DND-41 (cell line): ENCODE results near the gene EDAR.

Experiments used
- ATAC-seq: fragments of 200-7000 bp; cut with Tn5 transposase; 3 replicates; pipeline ENCODE4 v1.9.1; 2021; ENCODE audit warnings: low read depth; ENCODE audit not compliant: insufficient read depth
- DNase-seq: peaks from one replicate; pipeline ENCODE4 v3.0.0-alpha.2; 2020
- H2AFZ ChIP-seq: 2 replicates; pipeline ENCODE4 v1.6.0; 2012; ENCODE audit warnings: low read depth, low read length
- H3K27ac ChIP-seq: 2 replicates; pipeline ENCODE4 v1.5.1; 2012; ENCODE audit warnings: low read length, inconsistent platforms
- H3K27me3 ChIP-seq: fragments of 200-600 bp; sonication (generic); 2 replicates; pipeline ENCODE4 v1.6.0; 2012; ENCODE audit warnings: low read length, mild to moderate bottlenecking, inconsistent platforms; ENCODE audit not compliant: insufficient read depth, poor library complexity
- H3K36me3 ChIP-seq: 2 replicates; pipeline ENCODE4 v1.5.1; 2012; ENCODE audit warnings: low read length, inconsistent platforms; ENCODE audit not compliant: insufficient read depth
- H3K4me1 ChIP-seq: 2 replicates; pipeline ENCODE4 v1.5.1; 2012; ENCODE audit warnings: mild to moderate bottlenecking, low read length; ENCODE audit not compliant: insufficient read depth
- H3K4me2 ChIP-seq: 2 replicates; pipeline ENCODE4 v1.6.0; 2012; ENCODE audit warnings: mild to moderate bottlenecking, moderate library complexity, low read length, inconsistent platforms; ENCODE audit not compliant: insufficient read depth
- H3K4me3 ChIP-seq, 2 experiments: fragments of 200-600 bp in 1 of 2; shearing (Covaris generic) in 1 of 2; 2 replicates each; pipeline ENCODE4 v1.5.1; 2012 to 2016; ENCODE audit warnings: inconsistent platforms in 2 of 2, low read length in 2 of 2, mild to moderate bottlenecking in 2 of 2, low read depth in 1 of 2, moderate library complexity in 1 of 2
- H3K79me2 ChIP-seq: 2 replicates; pipeline ENCODE4 v1.6.0; 2012; ENCODE audit warnings: low read length, inconsistent platforms; ENCODE audit not compliant: insufficient read depth
- H3K9ac ChIP-seq: 2 replicates; pipeline ENCODE4 v1.6.0; 2012; ENCODE audit warnings: low read depth, mild to moderate bottlenecking, inconsistent platforms, low read length, moderate library complexity
- H3K9me3 ChIP-seq: 2 replicates; pipeline ENCODE4 v1.5.1; 2012; ENCODE audit warnings: low read length, moderate library complexity, mild to moderate bottlenecking, inconsistent platforms; ENCODE audit not compliant: insufficient read depth, severe bottlenecking
- H4K20me1 ChIP-seq: 2 replicates; pipeline ENCODE4 v1.6.0; 2012; ENCODE audit warnings: low read length; ENCODE audit not compliant: insufficient read depth
- CTCF ChIP-seq: IDR thresholded peaks from 2 replicates; pipeline ENCODE4 v1.5.1; 2012; ENCODE audit warnings: borderline replicate concordance, low read length, moderate library complexity, mild to moderate bottlenecking; ENCODE audit not compliant: poor library complexity, severe bottlenecking; ENCODE audit errors: extremely low read depth
- EZH2 ChIP-seq: IDR thresholded peaks from 3 replicates; pipeline ENCODE4 v1.6.1; 2012; ENCODE audit warnings: borderline replicate concordance, low read depth, mild to moderate bottlenecking, moderate library complexity, low read length, inconsistent platforms; ENCODE audit not compliant: severe bottlenecking

EDAR gene

GRCh38 chr2:109009920-109010610, 21.0 kb upstream of the EDAR start:
- TF ChIP-seq CTCF (no peak), EZH2 (no peak)

GRCh38 chr2:109006971-109007370, 18.0 kb upstream of the EDAR start:
- Histone ChIP-seq H3K27ac (no peak overlapping the region), H3K4me1 (no peaks in the 10 kb centered on the region), H3K4me2 (no peak overlapping the region), H3K9ac (no peak overlapping the region), H3K36me3 (no peaks in the 10 kb centered on the region), H2AFZ (no peak overlapping the region), H3K79me2 (no peaks in the 10 kb centered on the region), H3K9me3 (no peaks in the 10 kb centered on the region), H3K27me3 (no peaks in the 10 kb centered on the region), H4K20me1 (no peaks in the 10 kb centered on the region), H3K4me3 (no peak overlapping the region)
- TF ChIP-seq EZH2 = no peak
- TF ChIP-seq CTCF = no peak
- no peak for ATAC-seq
- no peak for DNase-seq

More at GRCh38 chr2:109009920-109010610, 21.0 kb upstream of the EDAR start:
- Histone ChIP-seq H3K9me3 (no peaks in the 10 kb centered on the region), H3K4me2 (no peak overlapping the region), H3K79me2 (no peaks in the 10 kb centered on the region), H3K27ac (no peak overlapping the region), H3K27me3 (no peaks in the 10 kb centered on the region), H3K4me1 (no peaks in the 10 kb centered on the region), H2AFZ (no peak overlapping the region), H3K36me3 (no peaks in the 10 kb centered on the region), H3K4me3 (no peak overlapping the region), H3K9ac (no peak overlapping the region), H4K20me1 (no peaks in the 10 kb centered on the region)
- ATAC-seq (no peak), DNase-seq (no peak)

- Histone ChIP-seq H3K4me3 (no peak overlapping the region), H3K36me3 (no peaks in the 10 kb centered on the region), H3K4me1 (no peaks in the 10 kb centered on the region), H4K20me1 (no peaks in the 10 kb centered on the region), H3K9ac (no peak overlapping the region), H3K27ac (no peak overlapping the region), H3K4me2 (no peak overlapping the region), H3K79me2 (no peaks in the 10 kb centered on the region), H2AFZ (no peak overlapping the region), H3K27me3 (no peaks in the 10 kb centered on the region), H3K9me3 (no peaks in the 10 kb centered on the region)
- ATAC-seq (no peak), DNase-seq (no peak)
- TF ChIP-seq CTCF = no peak
- no peak for TF ChIP-seq EZH2
Observed at GRCh38 chr2:109005686-109006204, 16.7 kb upstream of the EDAR start.
